Measurements from ENCODE around the gene CUZD1.
A peak's percentile ranks its signal among the peaks of the same experiment; 100 is the strongest.

Gene CUZD1

DNA sequence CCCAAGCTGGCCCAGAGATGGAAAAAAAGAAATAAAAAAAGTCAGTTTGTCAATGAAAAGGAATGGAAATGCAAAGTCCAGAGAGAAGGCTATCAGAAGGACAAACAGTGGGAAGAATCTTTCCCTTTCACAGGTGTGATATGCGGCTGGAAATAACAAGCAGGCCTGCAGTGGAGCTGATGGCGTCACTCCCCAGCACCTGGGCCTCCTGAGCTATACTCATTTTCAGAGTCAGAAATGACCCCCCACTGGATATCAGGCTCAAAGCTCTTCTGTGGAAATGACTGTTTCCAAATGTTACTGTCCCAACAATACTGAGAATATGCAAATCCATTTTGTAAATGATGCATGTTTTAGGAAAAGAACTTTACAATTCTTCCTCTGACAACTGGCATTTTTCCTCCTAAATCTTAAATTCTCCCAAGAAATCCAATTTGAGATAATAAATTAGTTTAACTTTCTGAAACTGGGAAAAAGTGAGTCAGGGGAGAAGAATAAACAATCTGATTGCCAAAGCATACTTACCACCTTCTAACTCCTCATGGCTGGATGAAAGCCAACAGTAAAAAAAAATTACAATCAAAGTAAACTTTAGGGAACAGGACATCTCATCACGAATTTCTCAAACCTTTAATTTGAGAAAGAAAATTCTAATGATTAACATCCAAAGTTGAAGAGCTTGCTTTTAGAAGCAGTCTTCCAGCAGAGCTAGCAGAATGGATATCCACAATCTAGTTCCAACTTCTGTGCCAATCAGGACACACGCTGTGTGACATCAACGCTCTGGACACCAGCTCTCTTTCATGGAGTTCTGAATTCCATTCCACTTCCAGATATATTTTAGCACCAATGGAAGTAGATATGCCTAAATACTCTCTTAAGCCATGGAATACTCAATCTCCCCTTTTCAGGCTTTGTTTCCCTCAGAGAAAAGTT lies 5.3 kb upstream of the CUZD1 start:
- FAIRE-seq (peak; percentile 74), DNase-seq (ENCODE audit: insufficient read length) (no peak)
- TF ChIP-seq TAF1 (IDR thresholded peaks at IDR 0.05; ENCODE audit: borderline replicate concordance, low read depth, low read length) (no peak), POLR2AphosphoS5 (IDR thresholded peaks at IDR 0.05; ENCODE audit: low read depth, low read length) (no peak), POLR2A (IDR thresholded peaks at IDR 0.05; ENCODE audit: low read depth, low read length) (no peak)

DNA sequence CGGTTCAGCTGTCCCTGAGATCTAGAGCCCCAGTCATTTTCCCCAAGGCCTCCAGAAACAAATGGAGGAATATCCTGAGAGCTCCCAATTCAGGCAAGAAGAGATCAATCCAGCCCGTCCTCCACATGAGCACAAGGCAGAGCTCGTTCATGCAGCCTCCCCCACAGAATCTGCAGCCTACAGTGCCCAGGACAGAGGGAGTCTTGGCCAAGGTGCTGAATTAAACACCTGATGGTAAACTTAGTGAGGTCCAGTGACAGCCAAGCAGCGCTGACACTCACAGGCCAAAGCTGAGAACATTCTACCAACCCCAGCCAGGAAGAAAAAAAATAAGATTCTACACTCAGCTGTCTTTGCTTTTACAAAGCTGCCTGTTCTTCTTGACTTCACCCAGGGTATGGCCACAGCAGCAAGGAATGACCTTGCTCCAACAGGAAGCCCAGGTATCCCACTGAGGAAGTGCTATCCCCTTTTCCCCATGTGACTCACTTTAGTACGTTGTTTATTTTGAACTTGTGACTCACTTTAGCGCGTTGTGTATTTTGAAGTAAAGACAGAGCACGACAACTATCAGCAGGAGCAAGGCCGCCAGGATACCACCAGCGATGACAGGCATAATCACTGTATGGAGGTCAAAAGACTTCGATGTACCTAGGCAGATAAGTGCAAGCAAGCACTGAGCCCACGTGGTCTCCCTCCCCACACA lies 4.4 kb upstream of the CUZD1 start:
- FAIRE-seq (no peak), DNase-seq (ENCODE audit: insufficient read length) (no peak)
- TF ChIP-seq POLR2A (IDR thresholded peaks at IDR 0.05; ENCODE audit: low read depth, low read length) (no peak), POLR2AphosphoS5 (IDR thresholded peaks at IDR 0.05; ENCODE audit: low read depth, low read length) (no peak), TAF1 (IDR thresholded peaks at IDR 0.05; ENCODE audit: borderline replicate concordance, low read depth, low read length) (no peak)

DNA sequence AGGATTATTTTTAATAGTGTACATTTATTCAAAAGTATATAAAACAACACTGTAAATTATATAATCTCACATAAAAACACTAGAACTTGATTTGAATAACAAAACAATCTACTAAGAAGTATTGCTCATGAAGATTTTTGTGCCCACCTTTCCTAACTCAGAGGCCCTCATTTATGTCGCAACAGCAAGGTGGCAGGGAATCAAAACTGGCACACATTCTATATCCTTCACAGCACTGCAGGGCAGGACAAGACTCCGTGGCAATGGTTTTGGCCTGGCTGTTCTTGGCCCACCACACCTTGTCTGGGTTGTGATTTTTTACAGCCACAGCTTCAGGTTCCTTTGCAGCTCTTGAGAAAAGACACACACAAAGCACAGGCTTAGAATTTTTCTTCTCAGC lies 3.4 kb upstream of the CUZD1 start:
- FAIRE-seq (no peak), DNase-seq (ENCODE audit: insufficient read length) (no peak)
- TF ChIP-seq POLR2A (IDR thresholded peaks at IDR 0.05; ENCODE audit: low read depth, low read length) (no peak), POLR2AphosphoS5 (IDR thresholded peaks at IDR 0.05; ENCODE audit: low read depth, low read length) (no peak), TAF1 (IDR thresholded peaks at IDR 0.05; ENCODE audit: borderline replicate concordance, low read depth, low read length) (no peak)

DNA sequence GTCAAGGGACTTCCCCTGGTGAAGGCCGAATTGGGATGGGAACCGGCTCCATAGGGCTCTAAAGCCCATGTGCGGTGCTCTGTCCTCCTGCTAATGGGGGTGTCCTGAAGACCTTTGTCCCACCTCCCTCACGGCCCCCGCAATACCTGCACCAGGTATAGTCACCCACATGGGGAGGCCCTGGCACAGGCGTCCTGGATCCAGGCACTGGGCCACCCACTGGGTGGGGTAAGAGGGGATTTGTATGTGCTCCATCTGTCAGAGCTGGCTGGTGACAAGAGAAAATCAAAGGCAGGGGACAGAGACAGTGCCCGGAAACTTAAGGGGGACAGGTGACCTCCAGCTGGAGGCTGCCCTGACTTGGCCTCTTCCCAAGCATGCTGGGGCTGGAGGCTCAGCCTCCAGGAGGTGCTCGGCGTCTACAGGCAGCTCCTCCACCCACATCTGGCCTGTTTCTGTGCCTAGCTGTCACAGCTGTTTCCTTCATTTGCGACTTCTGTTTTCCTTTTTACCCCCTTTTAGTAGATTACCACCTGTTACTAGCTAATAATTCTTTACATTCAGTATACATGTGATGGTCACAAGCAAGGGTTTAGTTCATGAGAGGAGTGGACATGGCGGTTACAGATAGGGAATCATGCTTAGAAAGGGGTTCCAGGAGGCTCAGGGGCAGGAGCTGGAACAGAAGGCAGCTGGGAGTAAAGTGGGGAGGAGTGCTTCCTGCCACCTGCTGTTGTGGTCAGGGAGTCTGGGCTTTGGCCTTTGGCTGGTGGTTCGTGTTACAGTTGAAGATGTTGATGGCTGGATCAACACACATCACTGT lies 2.3 kb upstream of the CUZD1 start:
- FAIRE-seq (no peak), DNase-seq (ENCODE audit: insufficient read length) (no peak)
- TF ChIP-seq POLR2AphosphoS5 (IDR thresholded peaks at IDR 0.05; ENCODE audit: low read depth, low read length) = no peak
- no peak for TF ChIP-seq TAF1 (IDR thresholded peaks at IDR 0.05; ENCODE audit: borderline replicate concordance, low read depth, low read length)
- TF ChIP-seq POLR2A (IDR thresholded peaks at IDR 0.05; ENCODE audit: low read depth, low read length) = no peak

DNA sequence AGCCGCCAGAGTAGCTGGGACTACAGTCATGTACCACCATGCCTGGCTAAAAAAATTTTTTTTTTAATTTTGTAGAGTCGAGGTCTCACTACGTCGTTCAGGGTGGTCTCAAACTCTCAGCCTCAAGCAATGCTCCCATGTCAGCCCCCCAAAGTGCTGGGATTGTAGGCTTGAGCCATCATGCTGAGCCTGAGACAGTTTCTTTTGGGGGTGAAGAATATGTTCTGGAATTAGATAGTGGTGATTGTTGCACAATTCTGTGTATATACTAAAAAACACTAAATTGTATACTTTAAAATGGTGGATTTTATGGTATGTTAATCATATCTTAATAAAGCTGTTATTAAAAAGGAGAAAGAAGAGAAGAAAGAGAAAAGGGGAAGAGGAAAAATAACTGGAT lies 1.5 kb downstream of the CUZD1 start:
- no peak for FAIRE-seq
- TF ChIP-seq TAF1 (IDR thresholded peaks at IDR 0.05; ENCODE audit: borderline replicate concordance, low read depth, low read length) (no peak), POLR2AphosphoS5 (IDR thresholded peaks at IDR 0.05; ENCODE audit: low read depth, low read length) (no peak), POLR2A (IDR thresholded peaks at IDR 0.05; ENCODE audit: low read depth, low read length) (no peak)
- DNase-seq (ENCODE audit: insufficient read length) = no peak

DNA sequence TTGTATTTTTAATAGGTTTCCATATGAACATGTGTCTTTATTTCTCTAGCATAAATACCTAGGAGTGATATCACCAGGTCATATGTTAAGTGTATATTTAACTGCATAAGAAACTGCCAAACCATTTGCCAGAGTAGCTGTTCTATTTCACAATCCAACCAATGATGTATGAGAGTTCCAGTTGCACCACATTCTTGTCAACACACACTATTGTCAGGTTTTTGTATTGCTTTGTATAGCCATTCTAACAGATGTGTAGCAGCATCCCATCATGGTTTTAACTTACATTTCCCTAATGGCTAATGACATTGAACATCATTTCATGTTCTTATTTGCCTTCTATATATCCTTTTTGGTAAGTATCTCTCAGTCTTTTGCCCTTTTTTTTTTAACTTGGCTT lies 4.1 kb downstream of the CUZD1 start:
- no peak for TF ChIP-seq TAF1 (IDR thresholded peaks at IDR 0.05; ENCODE audit: borderline replicate concordance, low read depth, low read length)
- DNase-seq (ENCODE audit: insufficient read length) (no peak), FAIRE-seq (no peak)

DNA sequence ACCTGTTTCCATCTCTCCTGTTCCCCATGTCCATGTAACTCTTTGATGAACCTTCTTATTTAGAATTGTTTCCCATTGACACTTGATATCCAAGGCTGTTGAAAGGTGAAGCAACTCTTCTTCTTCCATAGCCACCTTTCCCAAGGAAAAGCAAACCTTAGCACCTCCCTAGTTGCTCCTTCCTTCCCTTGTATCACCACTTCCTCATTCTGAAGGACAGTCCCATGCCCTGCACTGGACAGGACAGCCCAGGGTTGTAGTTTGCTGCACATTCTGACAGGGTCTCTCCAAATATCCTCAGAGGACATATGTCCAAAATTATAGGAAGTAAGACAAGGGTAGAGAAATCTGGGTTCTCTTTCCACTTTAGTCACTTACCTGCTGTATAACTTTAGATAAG lies 6.2 kb downstream of the CUZD1 start:
- FAIRE-seq = no peak
- no peak for DNase-seq (ENCODE audit: insufficient read length)
- TF ChIP-seq POLR2A (IDR thresholded peaks at IDR 0.05; ENCODE audit: low read depth, low read length) (no peak), TAF1 (IDR thresholded peaks at IDR 0.05; ENCODE audit: borderline replicate concordance, low read depth, low read length) (no peak), POLR2AphosphoS5 (IDR thresholded peaks at IDR 0.05; ENCODE audit: low read depth, low read length) (no peak)

DNA sequence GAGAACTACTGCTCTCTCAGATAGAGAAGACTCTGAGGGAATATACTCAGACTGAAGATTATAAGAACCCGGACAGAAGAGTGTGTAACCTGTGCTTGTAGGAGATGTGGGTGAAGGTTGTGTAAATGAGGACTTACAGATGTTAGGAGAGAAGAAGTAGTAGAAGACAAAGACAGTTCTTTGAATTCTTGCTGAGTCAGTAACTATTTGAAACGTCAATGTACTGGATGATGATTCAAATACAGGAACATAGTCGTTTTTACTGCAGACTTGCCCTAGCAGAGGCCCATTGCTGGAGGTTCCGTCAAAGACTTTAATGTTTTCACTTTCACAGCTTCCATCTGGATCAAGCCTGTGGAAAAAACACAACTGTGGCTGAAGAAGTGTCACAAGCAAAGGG lies 6.8 kb downstream of the CUZD1 start:
- DNase-seq (ENCODE audit: insufficient read length) = no peak
- no peak for FAIRE-seq
- TF ChIP-seq POLR2A (IDR thresholded peaks at IDR 0.05; ENCODE audit: low read depth, low read length) = no peak
- TF ChIP-seq TAF1 (IDR thresholded peaks at IDR 0.05; ENCODE audit: borderline replicate concordance, low read depth, low read length) = no peak
- no peak for TF ChIP-seq POLR2AphosphoS5 (IDR thresholded peaks at IDR 0.05; ENCODE audit: low read depth, low read length)

DNA sequence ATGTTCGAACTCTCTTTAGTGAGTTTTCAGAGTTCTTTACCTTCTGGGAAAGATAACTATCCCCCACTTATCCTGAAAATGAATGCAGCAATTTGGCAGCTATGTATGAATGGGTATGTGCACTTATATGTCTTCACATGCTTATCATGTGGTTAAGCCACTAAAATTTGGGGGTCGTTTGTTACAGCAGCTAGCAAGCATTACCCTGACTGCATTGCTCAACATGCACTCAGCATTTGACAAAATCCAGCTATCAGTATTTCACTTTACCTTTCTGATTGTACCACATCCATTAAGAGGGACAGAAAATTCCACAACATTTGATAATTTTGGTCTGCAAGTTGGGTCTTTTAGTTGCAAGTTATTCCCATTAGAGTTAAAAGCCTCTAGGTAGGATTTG lies 9.7 kb downstream of the CUZD1 start:
- DNase-seq (ENCODE audit: insufficient read length) = no peak
- FAIRE-seq = no peak
- TF ChIP-seq POLR2AphosphoS5 (IDR thresholded peaks at IDR 0.05; ENCODE audit: low read depth, low read length) (no peak), TAF1 (IDR thresholded peaks at IDR 0.05; ENCODE audit: borderline replicate concordance, low read depth, low read length) (no peak), POLR2A (IDR thresholded peaks at IDR 0.05; ENCODE audit: low read depth, low read length) (no peak)

DNA sequence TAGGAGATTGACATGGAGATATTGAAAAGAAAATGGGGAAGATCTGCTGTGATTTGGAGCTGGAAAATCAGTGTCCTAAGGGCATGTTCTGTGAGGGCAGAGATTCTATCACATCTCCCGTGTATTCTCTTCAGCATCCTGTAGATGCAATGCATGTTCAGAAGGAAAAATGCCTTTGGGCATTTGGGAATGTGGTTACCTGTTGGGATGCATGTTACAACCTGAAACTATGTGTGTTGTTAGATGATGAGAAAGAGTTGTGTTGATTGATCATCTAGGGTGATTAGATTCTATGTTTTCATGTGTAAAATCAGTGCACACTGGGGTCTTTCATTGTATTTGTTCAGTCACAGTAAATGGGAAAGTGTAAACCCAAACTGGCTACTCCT lies 14.7 kb downstream of the CUZD1 start:
- DNase-seq (ENCODE audit: insufficient read length) (no peak), FAIRE-seq (no peak)
- TF ChIP-seq POLR2AphosphoS5 (IDR thresholded peaks at IDR 0.05; ENCODE audit: low read depth, low read length) (no peak), POLR2A (IDR thresholded peaks at IDR 0.05; ENCODE audit: low read depth, low read length) (no peak), TAF1 (IDR thresholded peaks at IDR 0.05; ENCODE audit: borderline replicate concordance, low read depth, low read length) (no peak)

DNA sequence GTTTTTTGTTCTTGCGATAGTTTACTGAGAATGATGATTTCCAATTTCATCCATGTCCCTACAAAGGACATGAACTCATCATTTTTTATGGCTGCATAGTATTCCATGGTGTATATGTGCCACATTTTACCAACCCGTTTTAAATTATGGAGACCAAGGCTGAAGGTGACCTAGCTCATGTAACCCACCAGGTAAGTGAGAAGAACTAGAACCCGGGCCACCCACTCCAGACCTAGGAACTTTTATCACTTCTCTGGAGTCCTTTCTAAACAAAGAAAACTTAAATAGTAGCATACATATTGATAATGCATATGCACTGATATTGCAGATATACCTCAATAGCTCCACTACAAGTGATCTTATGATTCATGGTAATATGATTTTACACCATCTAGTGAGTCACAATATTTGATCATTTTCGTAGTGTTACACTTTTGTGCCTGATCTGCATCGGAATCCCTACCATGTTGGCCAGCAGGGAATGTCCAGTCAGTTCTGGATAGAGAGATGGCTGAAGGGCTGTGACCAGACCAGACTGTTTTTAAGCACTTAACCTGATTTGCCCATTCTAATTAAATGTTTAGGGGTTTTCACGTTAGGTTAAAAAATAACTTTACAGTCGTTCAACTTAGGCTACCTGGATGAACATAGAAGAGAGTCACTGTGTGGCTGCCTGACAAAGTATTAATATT lies 15.2 kb downstream of the CUZD1 start:
- FAIRE-seq = no peak
- TF ChIP-seq POLR2A (IDR thresholded peaks at IDR 0.05; ENCODE audit: low read depth, low read length) (no peak), TAF1 (IDR thresholded peaks at IDR 0.05; ENCODE audit: borderline replicate concordance, low read depth, low read length) (no peak), POLR2AphosphoS5 (IDR thresholded peaks at IDR 0.05; ENCODE audit: low read depth, low read length) (no peak)
- no peak for DNase-seq (ENCODE audit: insufficient read length)

Measured in GM12892 (cell line).